Head of caudate nucleus (tissue), 42 donors: ENCODE measurements around the gene MMP23B.
"Not testable (repeated sequence)": the region's sequence is repeated elsewhere in the genome, so short reads cannot be mapped to it uniquely, and the experiment has no call there.

Source experiments
- DNase-seq, 42 donors: peaks; one replicate each; pipeline versions ENCODE4 v3.0.0 to v3.0.0-alpha.2; 2020 to 2021; ENCODE audit warnings: mixed read lengths in 7 of 42
- intact Hi-C: fragments of 100-400 bp; cut with DNase I; formaldehyde crosslinking; loops from one replicate; pipeline ENCODE4 v1.15.0; 2022

Gene MMP23B

DNA sequence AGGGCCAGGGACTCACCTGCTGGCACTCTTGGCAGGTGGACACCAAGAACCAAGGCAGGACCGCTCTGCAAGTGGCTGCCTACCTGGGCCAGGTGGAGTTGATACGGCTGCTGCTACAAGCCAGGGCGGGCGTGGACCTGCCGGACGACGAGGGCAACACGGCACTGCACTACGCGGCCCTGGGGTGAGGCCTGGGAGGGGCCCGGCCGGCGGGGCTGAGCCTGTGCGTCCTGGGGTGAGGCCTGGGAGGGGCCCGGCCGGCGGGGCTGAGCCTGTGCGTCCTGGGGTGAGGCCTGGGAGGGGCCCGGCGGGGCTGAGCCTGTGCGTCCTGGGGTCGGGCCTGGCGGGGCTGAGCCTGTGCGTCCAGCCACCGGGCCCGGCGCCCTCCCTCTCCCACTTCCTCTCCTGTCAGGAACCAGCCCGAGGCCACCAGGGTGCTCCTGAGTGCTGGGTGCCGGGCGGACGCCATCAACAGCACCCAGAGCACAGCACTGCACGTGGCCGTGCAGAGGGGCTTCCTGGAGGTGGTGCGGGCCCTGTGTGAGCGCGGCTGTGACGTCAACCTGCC, 4.6 kb upstream of the MMP23B start:
- DNase-seq: peak in 5 of 42 donors; percentile 2 to 27 (median 12)

DNA sequence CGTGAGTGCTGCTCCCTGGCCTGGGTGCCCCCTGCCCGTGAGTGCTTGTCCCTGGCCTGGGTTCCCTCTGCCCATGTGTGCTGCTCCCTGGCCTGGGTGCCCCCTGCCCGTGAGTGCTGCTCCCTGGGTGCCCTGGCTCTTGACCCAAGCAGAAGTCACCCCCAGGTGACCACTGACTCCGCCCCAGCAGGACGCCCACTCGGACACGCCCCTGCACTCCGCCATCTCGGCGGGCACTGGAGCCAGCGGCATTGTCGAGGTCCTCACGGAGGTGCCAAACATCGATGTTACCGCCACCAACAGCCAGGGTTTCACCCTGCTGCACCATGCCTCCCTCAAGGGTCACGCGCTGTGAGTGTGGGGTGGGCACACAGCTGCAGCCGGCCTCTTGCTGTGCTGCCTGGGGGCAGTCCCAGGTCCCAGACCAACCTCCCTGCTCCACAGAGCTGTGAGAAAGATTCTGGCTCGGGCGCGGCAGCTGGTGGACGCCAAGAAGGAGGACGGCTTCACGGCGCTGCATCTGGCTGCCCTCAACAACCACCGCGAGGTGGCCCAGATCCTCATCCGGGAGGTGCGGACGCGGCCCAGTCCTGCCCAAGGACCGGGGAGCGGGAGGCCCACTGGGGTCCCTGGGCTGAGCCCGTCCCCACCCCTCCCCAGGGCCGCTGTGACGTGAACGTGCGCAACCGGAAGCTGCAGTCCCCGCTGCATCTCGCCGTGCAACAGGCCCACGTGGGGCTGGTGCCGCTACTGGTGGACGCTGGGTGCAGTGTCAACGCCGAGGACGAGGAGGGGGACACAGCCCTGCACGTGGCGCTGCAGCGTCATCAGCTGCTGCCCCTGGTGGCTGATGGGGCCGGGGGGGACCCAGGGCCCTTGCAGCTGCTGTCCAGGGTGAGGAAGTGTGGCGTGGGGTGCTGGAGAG, 3.9 kb upstream of the MMP23B start:
- peak in 3 of 42 donors; percentile 0 to 13 (median 2) for DNase-seq
- intact Hi-C loops: no loop called here

More for the DNA sequence above, 4.6 kb upstream of the MMP23B start:
- intact Hi-C loops: no loop called here

DNA sequence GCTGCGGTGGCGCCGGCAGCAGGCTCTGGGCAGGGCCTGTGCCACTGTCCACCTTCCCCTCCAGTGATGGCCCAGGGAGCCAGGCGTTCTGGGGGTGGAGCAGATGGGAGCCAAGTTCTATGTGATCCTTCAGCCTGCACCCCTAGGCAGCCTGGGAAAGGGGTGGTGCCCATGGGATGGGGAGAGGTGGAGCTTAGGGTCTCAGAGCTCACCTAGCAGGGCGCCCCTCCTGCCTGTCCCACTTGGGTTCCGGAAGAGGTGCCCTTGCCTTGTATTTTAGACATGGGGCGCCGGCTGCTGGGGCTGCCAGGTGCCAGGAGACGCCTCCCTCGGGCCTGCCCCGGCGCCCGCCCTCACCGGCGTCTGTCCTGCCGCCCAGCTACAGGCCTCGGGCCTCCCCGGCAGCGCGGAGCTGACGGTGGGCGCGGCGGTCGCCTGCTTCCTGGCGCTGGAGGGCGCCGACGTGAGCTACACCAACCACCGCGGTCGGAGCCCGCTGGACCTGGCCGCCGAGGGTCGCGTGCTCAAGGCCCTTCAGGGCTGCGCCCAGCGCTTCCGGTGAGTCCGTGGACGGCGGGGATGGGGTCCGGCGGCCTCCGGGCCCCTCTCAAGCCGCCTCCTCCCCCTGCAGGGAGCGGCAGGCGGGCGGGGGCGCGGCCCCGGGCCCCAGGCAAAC, 3.1 kb upstream of the MMP23B start:
- intact Hi-C loops: no loop called here
- DNase-seq: peak in 3 of 42 donors; percentile 2 to 15 (median 12)

DNA sequence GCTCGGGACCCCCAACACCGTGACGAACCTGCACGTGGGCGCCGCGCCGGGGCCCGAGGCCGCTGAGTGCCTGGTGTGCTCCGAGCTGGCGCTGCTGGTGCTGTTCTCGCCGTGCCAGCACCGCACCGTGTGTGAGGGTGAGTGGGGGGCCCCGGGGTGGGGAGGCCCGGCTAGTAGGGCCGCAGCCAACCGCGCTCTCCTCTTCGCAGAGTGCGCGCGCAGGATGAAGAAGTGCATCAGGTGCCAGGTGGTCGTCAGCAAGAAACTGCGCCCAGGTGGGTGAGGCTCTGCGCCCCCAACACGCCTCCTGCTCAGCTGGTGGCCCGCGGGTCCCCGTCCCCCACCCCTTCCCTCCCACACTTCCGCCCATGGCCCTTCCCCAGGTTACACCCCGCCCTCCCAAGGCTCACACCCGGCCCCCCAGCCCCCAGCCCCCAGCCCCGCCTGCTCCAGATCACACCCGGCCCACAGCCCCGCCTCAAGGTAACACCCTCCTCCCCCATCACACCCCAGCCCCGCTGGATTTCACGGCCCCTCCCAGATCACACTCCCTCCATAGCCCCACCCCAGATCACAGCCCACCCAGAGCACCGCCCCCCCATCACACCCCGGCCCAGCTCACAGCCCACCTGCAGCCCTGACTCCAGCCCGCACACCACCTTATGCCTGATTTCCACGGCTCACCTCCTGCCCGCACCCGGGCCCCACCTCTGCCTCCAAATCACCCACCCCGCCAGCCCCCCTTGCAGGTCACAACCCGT, 2.4 kb upstream of the MMP23B start:
- intact Hi-C loops: no loop called here
- DNase-seq: peak in 3 of 42 donors; percentile 13 to 51 (median 27)

DNA sequence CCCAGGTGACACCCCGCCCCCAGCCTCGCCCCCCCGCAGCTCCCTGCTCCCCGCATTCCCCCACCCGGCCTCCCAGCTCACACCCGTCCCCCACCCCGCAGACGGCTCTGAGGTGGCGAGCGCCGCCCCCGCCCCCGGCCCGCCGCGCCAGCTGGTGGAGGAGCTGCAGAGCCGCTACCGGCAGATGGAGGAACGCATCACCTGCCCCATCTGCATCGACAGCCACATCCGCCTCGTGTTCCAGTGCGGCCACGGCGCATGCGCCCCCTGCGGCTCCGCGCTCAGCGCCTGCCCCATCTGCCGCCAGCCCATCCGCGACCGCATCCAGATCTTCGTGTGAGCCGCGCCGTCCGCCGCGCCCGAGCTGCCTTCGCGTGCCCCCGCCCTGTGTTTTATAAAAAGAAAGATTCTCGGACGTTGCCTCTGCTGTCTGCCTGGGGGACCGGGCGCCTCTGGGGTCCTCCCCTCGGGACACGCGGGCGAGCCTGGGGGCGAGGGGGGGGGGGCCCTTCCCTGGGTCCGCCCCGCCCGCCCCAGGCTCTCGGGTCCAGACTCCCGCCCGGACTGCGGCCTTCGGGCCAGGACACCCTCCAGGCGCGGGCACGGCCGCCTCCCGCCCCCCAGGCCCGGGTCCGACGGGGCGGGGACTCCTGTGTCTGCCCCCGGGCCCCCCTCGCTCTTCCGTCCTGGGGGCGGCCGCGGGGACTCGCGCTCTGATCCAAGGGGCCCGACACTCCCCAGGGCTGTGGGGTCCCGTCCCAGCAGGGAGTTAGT, 1.6 kb upstream of the MMP23B start:
- peak; percentile 12 to 87 (median 69) for DNase-seq
- intact Hi-C loops: no loop called here

DNA sequence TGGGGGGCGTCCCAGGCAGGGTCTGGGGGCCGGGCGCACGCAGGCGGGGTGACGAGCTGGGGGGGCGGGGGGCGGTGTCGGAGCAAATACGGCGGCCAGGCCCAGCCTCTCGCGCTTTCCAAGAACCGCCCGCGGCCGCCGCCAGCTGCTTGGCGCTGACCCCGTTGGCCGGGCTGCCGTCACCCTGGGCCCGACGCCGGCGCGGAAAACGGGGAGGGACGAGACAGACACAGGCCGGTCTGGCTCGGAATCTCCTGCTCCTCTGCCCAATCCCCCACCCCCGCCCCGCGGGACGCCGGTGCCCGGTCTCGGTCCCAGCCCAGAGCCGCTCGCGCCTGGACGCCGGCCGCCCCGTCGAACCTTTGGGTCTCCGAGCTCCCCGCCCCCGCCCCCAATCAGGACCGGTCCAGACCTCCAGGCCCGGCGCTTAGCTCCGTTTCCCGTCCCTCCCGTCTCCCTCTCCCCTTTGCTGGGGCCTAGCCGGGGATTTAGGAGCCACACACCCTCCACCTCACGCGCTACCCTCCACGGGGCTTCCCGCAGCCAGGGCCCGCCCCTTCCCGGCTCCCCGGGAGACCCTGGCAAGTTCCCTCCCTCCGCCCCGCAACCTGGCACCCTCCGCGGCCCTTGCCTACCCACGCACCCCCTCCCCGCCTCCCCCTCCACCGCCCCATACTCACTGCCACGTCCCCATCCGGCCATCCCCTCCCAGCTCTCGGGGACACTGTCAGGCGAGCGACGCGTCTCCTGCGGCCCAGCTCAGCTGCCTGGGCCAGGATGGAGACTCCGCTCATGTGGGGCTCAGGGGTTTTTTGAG, 800 bp upstream of the MMP23B start:
- peak in 33 of 42 donors; percentile 14 to 76 (median 50) for DNase-seq
- intact Hi-C loops: no loop called here

DNA sequence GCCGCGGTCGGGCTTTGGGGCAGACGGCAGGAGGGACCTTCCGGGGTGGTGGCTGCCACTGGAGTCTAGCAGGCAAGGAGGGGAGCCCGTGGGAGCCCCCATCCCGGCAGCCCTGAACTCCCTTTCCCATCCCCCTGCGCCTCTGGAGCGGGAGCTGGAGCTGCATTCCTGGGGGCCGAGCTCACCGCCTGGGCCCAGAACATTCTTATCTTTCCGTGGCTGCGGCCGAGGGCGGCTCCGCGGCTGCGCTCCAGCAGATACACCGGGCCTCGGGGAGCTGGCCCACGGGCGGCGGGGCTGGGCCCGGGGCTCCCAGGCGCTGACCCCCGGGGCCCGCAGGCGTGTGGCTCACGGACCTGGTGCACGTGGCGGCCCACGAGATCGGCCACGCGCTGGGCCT, 1.4 kb downstream of the MMP23B start:
- intact Hi-C loops, DNase-seq: not testable (repeated sequence)

DNA sequence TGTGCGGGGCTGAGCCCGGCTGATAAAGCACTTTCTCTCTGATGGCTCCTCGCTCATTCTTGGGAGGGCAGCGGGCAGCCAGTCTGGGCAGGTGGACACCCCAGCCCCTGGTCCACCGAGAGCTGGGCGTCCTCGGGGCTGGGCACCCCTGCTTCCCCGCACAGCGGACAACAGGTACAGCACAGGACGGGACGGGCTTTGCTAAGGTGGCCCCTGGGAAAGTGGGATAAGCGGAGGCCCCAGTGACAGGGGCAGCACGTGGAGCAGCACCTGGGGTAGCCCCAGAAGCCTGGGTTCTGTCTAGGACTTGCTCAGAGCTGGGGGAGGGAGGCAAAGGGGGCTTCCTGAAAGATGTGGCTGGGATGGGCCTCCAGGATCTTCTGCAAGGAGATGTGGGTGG, 2.6 kb downstream of the MMP23B start:
- intact Hi-C loops: not testable (repeated sequence)
- DNase-seq: peak in 2 of 42 donors; percentile 3 to 25

DNA sequence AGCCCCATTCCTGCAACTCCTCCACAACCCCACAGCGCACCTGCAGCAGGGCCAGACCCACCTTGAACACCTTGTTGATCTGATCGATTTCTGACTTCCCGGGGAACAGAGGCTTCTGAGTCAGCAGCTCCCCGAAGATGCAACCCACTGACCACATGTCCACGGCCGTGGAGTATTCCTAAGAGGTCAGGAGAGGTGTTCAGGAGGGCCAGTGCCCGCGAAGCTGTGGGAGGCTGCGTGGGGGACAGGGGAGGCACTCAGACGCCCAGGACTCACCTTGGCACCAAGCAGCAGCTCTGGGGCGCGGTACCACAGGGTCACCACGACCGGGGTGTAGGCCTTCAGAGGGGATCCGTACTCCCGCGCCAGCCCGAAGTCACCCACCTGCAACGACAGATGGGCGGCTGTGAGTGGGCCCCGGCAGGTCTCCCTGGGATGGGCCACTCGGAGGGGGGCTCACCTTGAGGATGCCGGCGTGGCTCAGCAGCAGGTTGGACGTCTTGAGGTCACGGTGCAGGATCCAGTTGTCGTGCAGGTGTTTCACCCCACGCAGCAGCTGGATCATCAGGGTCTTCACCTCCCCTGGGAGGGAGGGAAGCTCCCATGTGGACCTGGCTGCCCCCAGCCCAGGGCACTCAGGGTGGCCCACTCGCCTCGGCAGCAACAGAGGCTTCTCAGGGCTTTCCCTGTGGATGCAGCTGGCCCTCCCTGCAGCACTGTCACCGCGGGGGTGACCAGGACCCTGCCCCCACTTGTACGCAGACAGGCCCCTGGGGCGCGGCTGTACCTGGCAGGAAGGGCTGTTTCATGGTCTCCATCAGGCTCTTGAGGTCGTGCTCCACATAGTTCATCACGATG, 4.9 kb downstream of the MMP23B start:
- intact Hi-C loops: not testable (repeated sequence)
- DNase-seq: peak in 4 of 42 donors; percentile 2 to 20 (median 10)

DNA sequence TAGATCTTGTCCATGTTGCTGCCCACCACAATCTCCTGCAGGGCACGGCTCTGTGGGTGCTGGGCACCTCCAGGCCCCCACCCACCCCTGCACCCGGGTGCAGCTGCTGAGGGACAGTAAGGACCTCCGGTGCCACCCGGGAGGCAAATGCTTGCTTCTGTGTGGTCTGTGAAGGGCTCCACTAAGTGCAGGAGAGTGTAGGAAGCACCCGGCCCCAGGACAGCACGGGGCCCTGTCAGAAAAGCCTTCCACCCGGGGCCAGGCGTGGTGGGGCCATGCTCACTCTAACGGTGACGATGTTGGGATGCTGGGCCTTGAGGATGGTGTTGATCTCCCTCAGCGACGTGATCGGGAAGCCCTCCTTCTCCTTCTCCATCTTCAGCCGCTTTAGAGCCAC, 5.5 kb downstream of the MMP23B start:
- peak in 3 of 42 donors; percentile 1 to 19 (median 3) for DNase-seq
- intact Hi-C loops: not testable (repeated sequence)

DNA sequence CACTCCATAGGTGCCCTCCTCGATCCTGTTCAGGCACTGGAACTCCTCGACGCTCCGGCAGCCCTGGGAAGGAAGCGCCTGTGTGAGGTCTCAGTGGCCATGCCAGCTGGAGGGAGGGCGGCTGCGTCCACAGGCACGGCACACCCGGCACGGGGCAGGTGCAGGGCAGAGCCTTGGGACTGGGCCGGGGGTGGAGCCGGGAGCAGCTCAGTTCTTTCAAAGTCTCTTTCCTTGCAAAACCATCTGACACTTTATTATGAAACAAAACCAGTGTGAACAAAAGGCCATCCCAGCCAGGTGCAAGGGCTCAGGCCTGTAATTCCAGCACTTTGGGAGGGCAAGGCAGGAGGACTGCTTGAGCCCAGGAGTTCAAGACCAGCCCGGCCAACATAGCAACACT, 6.6 kb downstream of the MMP23B start:
- intact Hi-C loops: not testable (repeated sequence)
- peak in 2 of 42 donors; percentile 14 to 31 for DNase-seq

DNA sequence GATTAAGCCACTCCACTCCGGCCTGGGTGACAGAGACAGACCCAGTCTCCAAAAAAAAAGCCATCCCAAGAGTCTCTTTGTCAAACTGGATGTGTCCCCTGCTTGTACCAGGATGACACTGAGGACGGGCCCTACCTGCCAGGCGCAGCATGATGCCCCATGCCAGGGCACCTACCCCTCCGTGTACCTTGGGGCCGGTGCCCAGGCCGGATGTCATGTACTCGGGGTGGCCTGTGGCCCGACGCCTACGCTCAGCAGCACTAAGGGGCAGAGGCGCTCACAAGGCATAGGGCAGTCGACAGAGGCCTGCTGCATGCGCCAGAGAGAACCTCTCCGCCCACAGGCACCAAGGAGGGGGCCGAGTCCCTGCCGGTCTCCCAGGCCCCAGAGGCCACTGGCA, 7.4 kb downstream of the MMP23B start:
- DNase-seq: peak in 1 of 42 donors; percentile 11
- intact Hi-C loops: not testable (repeated sequence)

DNA sequence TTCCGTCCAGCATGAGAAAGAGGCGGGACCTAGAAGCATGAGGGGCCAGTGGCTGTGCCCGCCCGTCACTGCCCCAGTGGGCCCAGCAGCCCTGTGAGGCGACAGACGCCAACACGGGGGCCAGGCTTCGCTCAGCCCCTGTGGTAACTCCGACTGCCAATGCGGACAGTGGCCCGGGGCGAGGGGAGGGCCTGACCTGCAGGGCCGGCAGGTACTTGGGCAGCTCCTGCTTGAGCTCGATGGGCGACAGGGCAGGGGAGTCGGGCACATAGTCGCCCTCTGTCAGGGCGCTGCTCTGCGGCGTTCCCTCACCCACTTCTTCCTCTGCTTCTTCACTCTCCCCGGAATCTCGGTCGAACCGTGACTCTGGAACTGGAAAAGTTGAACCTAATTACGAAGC, 8.1 kb downstream of the MMP23B start:
- peak in 1 of 42 donors; percentile 4 for DNase-seq

DNA sequence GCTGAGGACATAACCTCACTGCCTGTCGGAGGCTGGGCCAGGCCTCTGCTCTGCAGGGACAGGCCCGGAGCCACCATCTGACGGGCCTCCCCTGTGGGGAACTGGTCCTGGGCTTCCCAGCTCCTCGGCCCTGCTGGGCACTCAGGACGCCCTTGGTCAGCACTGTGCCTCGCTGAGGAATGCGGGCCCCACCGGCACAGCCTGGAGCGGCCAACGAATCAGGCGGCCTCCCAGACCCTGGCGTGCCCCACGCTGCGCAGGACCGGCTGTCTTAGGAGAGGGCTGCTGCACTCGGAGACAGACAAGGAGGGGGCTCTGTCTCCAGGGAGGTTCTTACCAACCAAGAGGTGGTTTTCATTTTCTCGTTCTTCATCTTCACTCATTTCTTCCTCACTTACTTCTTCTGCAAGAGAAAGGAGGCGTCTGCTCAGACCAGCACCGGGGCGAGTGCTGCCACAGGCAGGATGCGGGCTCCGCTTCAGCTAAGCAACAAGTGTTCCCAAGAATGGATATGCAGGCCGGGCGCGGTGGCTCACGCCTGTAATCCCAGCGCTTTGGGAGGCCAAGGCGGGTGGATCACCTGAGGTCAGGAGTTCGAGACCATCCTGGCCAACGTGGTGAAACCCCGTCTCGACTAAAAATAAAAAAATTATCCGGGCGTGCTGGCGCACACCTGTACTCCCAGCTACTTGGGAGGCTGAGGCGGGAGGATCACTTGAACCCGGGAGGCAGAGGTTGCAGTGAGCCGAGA, 8.9 kb downstream of the MMP23B start:
- DNase-seq: peak in 2 of 42 donors; percentile 1 to 30
- intact Hi-C loops: not testable (repeated sequence)

More for the DNA sequence above, 8.1 kb downstream of the MMP23B start:
- intact Hi-C loops: not testable (repeated sequence)

DNA sequence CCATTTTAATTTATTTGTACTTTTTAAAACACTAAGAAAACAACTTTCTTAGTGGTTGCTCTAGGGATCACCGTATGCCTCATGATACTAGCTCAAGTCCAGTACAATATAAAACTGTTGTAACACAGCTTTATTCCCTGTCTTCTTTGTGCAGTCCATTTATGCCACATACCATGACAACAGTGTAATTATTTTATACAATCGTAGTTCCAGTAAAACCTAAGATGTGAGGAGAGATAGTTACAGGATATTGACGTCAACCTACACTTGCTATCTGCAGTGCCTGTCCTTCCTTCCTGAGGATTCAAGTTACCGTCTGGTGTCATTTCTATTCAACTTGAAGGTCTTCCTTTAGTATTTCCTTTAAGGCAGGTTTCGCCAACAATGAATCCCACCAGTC, 14.4 kb downstream of the MMP23B start:
- DNase-seq, intact Hi-C loops: not testable (repeated sequence)
